Measurements from ENCODE around the gene ACAN. TPM values are rescaled to one million over a fixed set of nuclear protein-coding genes. Genes with fewer than 3 reads are reported as not detected.

ACAN gene
- polyA plus RNA-seq, 1 of the 3 experiments (the other 2 are of a cell fraction), result not detected

- DNase-seq, result peak; percentile 85
Observed at GRCh38 chr15:88878720-88879184, 75.5 kb downstream of the ACAN start.

GRCh38 chr15:88880944-88881740 lies 77.9 kb downstream of the ACAN start:
- Histone ChIP-seq H3K27ac (ENCODE audit: low read depth in 2 of 2, low read length in 1 of 2) (no peak overlapping the region), H3K9me2 (no peaks in the 10 kb centered on the region), H3K4me1 (ENCODE audit: control insufficient read depth in 1 of 2, insufficient read depth in 2 of 2, low read depth in 1 of 2, low read length in 1 of 2) (no peaks in the 10 kb centered on the region), H2AFZ (ENCODE audit: low read depth) (no peak overlapping the region), H3F3A (replicated peaks; ENCODE audit: insufficient read depth) (no peaks in the 10 kb centered on the region), H3K9ac (no peak overlapping the region), H3K4me2 (no peak overlapping the region), H3K4me3 (ENCODE audit: low read depth in 2 of 2, low read length in 1 of 2) (no peak overlapping the region), H4K20me1 (ENCODE audit: insufficient read depth) (no peaks in the 10 kb centered on the region), H3K27me3 (ENCODE audit: insufficient read depth) (no peaks in the 10 kb centered on the region), H3K36me3 (replicated peaks in 1 of 2; ENCODE audit: control insufficient read depth in 1 of 2, insufficient read depth in 2 of 2, low read length in 1 of 2) (no peaks in the 10 kb centered on the region), H3K9me3 (no peaks in the 10 kb centered on the region), H3K79me2 (ENCODE audit: insufficient read depth) (no peaks in the 10 kb centered on the region)
- DNase-seq, result no peak
- POLR2A ChIA-PET, result no interaction called here
- 90% methylated on average over 31 of the region's 31 CpGs for WGBS (ENCODE audit: low lambda C conversion rate)
- TF ChIP-seq TCF12 (IDR thresholded peaks at IDR 0.05) (no peak), TAF1 (IDR thresholded peaks at IDR 0.05; ENCODE audit: borderline replicate concordance, low read depth, low read length) (no peak), TEAD4 (IDR thresholded peaks at IDR 0.05; ENCODE audit: borderline replicate concordance, insufficient read depth) (no peak)
- CTCF ChIA-PET, result interaction anchor here (0.6 to 1.4 kb wide), 7 partner anchors 10 to 227 kb away, joined by 3 to 7 read pairs (median 3); no protein-coding TSS in a partner anchor

More at GRCh38 chr15:88878720-88879184, 75.5 kb downstream of the ACAN start:
- H4K20me1 ChIP-seq (ENCODE audit: insufficient read depth), result no peaks in the 10 kb centered on the region
- H3K9ac ChIP-seq, result no peak overlapping the region
- 75% methylated on average over 5 of the region's 18 CpGs for WGBS (ENCODE audit: low lambda C conversion rate)
- ChIA-PET POLR2A (no interaction called here), CTCF (interaction anchor here (0.6 to 2.5 kb wide), 24 partner anchors 8 to 394 kb away, joined by 3 to 18 read pairs (median 4); partner anchors contain the start of gene HAPLN3)
- peak; percentile 66 for TF ChIP-seq RAD21 (IDR thresholded peaks at IDR 0.05; ENCODE audit: low read length)
- peak; percentile 48 for TF ChIP-seq SMC3 (IDR thresholded peaks at IDR 0.05; ENCODE audit: low read depth, low read length)
- TF ChIP-seq CTCF (IDR thresholded peaks at IDR 0.05), result peak; percentile 73
- TF ChIP-seq MAX (IDR thresholded peaks at IDR 0.05; ENCODE audit: low read depth), result no peak
- H3K27me3 ChIP-seq (ENCODE audit: insufficient read depth), result no peaks in the 10 kb centered on the region; the same call in 1 of the 2 replicates
- H3K4me1 ChIP-seq (ENCODE audit: control insufficient read depth in 1 of 2, insufficient read depth in 2 of 2, low read depth in 1 of 2, low read length in 1 of 2), result no peaks in the 10 kb centered on the region
- no peaks in the 10 kb centered on the region for H3K79me2 ChIP-seq (ENCODE audit: insufficient read depth)
- H3K36me3 ChIP-seq (replicated peaks in 1 of 2; ENCODE audit: control insufficient read depth in 1 of 2, insufficient read depth in 2 of 2, low read length in 1 of 2), result no peaks in the 10 kb centered on the region
- H3K4me2 ChIP-seq, result no peak overlapping the region
- no peak overlapping the region for H3K4me3 ChIP-seq (ENCODE audit: low read depth in 2 of 2, low read length in 1 of 2)
- no peaks in the 10 kb centered on the region for H3F3A ChIP-seq (replicated peaks; ENCODE audit: insufficient read depth)
- no peaks in the 10 kb centered on the region for H3K9me3 ChIP-seq
- no peak overlapping the region for H2AFZ ChIP-seq (ENCODE audit: low read depth)
- H3K9me2 ChIP-seq, result no peaks in the 10 kb centered on the region
- H3K27ac ChIP-seq (ENCODE audit: low read depth in 2 of 2, low read length in 1 of 2), result no peak overlapping the region

- no peaks in the 10 kb centered on the region for H4K20me1 ChIP-seq (ENCODE audit: insufficient read depth)
- no peak overlapping the region for H3K4me3 ChIP-seq (ENCODE audit: low read depth in 2 of 2, low read length in 1 of 2)
- H3K4me2 ChIP-seq, result no peak overlapping the region
- ChIA-PET POLR2A (no interaction called here), CTCF (interaction anchor here (0.7 to 1.8 kb wide), 3 partner anchors 11 to 224 kb away, joined by 3 to 7 read pairs (median 3); no protein-coding TSS in a partner anchor)
- TF ChIP-seq MXI1 (IDR thresholded peaks at IDR 0.05; ENCODE audit: low read depth, low read length) (no peak), SMC3 (IDR thresholded peaks at IDR 0.05; ENCODE audit: low read depth, low read length) (no peak), USF2 (IDR thresholded peaks at IDR 0.05; ENCODE audit: borderline replicate concordance, low read depth, low read length) (no peak), RXRA (IDR thresholded peaks at IDR 0.05; ENCODE audit: borderline replicate concordance, low read depth) (no peak), EZH2phosphoT487 (IDR thresholded peaks at IDR 0.05; ENCODE audit: borderline replicate concordance, low read depth) (no peak), FOXM1 (IDR thresholded peaks at IDR 0.05; ENCODE audit: low read depth) (no peak), TEAD4 (IDR thresholded peaks at IDR 0.05; ENCODE audit: borderline replicate concordance, insufficient read depth) (no peak)
- H3K4me1 ChIP-seq (ENCODE audit: control insufficient read depth in 1 of 2, insufficient read depth in 2 of 2, low read depth in 1 of 2, low read length in 1 of 2), result no peaks in the 10 kb centered on the region
- H3K9me2 ChIP-seq, result no peaks in the 10 kb centered on the region
- no peak overlapping the region for H3K9ac ChIP-seq
- no peak overlapping the region for H2AFZ ChIP-seq (ENCODE audit: low read depth)
- H3K27me3 ChIP-seq (ENCODE audit: insufficient read depth), result no peaks in the 10 kb centered on the region
- no peaks in the 10 kb centered on the region for H3K9me3 ChIP-seq
- no peaks in the 10 kb centered on the region for H3F3A ChIP-seq (replicated peaks; ENCODE audit: insufficient read depth)
- WGBS (ENCODE audit: low lambda C conversion rate), result 96% methylated on average over 3 of the region's 3 CpGs
- H3K27ac ChIP-seq (ENCODE audit: low read depth in 2 of 2, low read length in 1 of 2), result no peak overlapping the region
- DNase-seq, result no peak
- H3K36me3 ChIP-seq (replicated peaks in 1 of 2; ENCODE audit: control insufficient read depth in 1 of 2, insufficient read depth in 2 of 2, low read length in 1 of 2), result no peaks in the 10 kb centered on the region
- H3K79me2 ChIP-seq (ENCODE audit: insufficient read depth), result no peaks in the 10 kb centered on the region
Observed at GRCh38 chr15:88881775-88882174, 78.5 kb downstream of the ACAN start.

All from SK-N-SH (cell line).